Liver (tissue), 3 donors: ENCODE results near the gene PCSK6.

ENCODE experiments used
- ATF3 ChIP-seq: IDR thresholded peaks from 2 replicates; pipeline ENCODE4 v1.6.1; 2016; ENCODE audit warnings: antibody characterized with exemption
- CTCF ChIP-seq: fragments of 150-350 bp; IDR thresholded peaks from 2 replicates; pipeline ENCODE4 v1.5.1; 2017; ENCODE audit warnings: improper control_type of control experiment, low read depth, low read length; ENCODE audit not compliant: missing input control
- donor health status: healthy.
- donor health status: healthy.

GRCh38 chr15:101452572-101452971, 36.9 kb downstream of the PCSK6 start:
- TF ChIP-seq CTCF (no peak), ATF3 (no peak)
